Kidney (tissue), 14 donors: ENCODE measurements around the gene SPAAR. TPM values are rescaled to one million over a fixed set of nuclear protein-coding genes. Genes with fewer than 3 reads are reported as not detected.

Experiments used
- DNase-seq, 5 donors: peaks; one replicate each; pipeline ENCODE4 v3.0.0-alpha.2; 2013 to 2020
- FAIRE-seq: peaks from 2 replicates; lab custom pipeline; 2012; peaks lifted over from hg19 to GRCh38; lab: Jason Lieb, UNC
- H3K27ac ChIP-seq, 2 donors: one replicate each; pipeline ENCODE4 v1.7.0; 2013; ENCODE audit warnings: low read depth in 2 of 2, low read length in 2 of 2, inconsistent platforms in 1 of 2
- H3K27me3 ChIP-seq: one replicate; pipeline ENCODE4 v1.7.1; 2013; ENCODE audit warnings: low read length, inconsistent platforms; ENCODE audit not compliant: control insufficient read depth, insufficient read depth
- H3K36me3 ChIP-seq, 3 donors: one replicate each; pipeline versions ENCODE4 v1.7.0 to v1.7.1; 2013; ENCODE audit warnings: low read length in 3 of 3, control low read depth in 1 of 3, inconsistent platforms in 1 of 3; ENCODE audit not compliant: insufficient read depth in 3 of 3, control insufficient read depth in 2 of 3
- H3K4me1 ChIP-seq, 3 donors: one replicate each; pipeline versions ENCODE4 v1.7.0 to v1.7.1; 2013; ENCODE audit warnings: low read length in 3 of 3, inconsistent platforms in 1 of 3, low read depth in 1 of 3; ENCODE audit not compliant: control insufficient read depth in 2 of 3, insufficient read depth in 2 of 3
- H3K4me3 ChIP-seq, 3 donors: one replicate each; pipeline versions ENCODE4 v1.7.0 to v1.8.1; 2013; ENCODE audit warnings: low read length in 3 of 3, control low read depth in 1 of 3, inconsistent platforms in 1 of 3
- H3K9ac ChIP-seq, 3 donors: one replicate each; pipeline versions ENCODE4 v1.7.0 to v1.7.1; 2013; ENCODE audit warnings: low read length in 3 of 3, control low read depth in 1 of 3, inconsistent platforms in 1 of 3
- H3K9me3 ChIP-seq, 3 donors: one replicate each; pipeline versions ENCODE4 v1.7.0 to v1.7.1; 2013; ENCODE audit warnings: low read length in 3 of 3, control low read depth in 1 of 3, inconsistent platforms in 1 of 3; ENCODE audit not compliant: control insufficient read depth in 2 of 3, insufficient read depth in 1 of 3
- CTCF ChIP-seq: IDR thresholded peaks from 3 replicates; pipeline ENCODE4 v1.5.1; 2012; ENCODE audit warnings: mild to moderate bottlenecking, moderate library complexity, borderline replicate concordance; ENCODE audit not compliant: insufficient read depth; ENCODE audit errors: extremely low read depth
- intact Hi-C: fragments of 100-400 bp; cut with DNase I; formaldehyde crosslinking; loops from one replicate; pipeline ENCODE4 v1.11.1; 2022
- polyA plus RNA-seq: library from polyadenylated mRNA; stranded (reverse); fragments of 350-450 nt; fragmentation: Illumina TruSeq; extraction: RNeasy Lipid Tissue Mini Kit (QIAGEN cat#74804); gene quantifications from one replicate; pipeline ENCODE4 v1.2.3, GENCODE V29; 2014; ENCODE audit warnings: low read depth, low replicate concordance; ENCODE audit not compliant: insufficient read depth
- total RNA-seq: library from RNA; stranded (reverse); fragmentation: NEBNext Ultra II Directional; extraction: Animal tissue kit (Norgen Biotek cat#: 25700); gene quantifications from one replicate; pipeline ENCODE4 v1.2.1, GENCODE V29; 2021
- donor health status: control.
- donor health status: control.
- donor health status: control.
- donor health status: control.
- donor health status: control.
- donor health status: DM: yes; HTN: yes; CAD: no.
- donor health status: Normal renal cell carcinoma (clear cell type).

The SPAAR gene
- total and polyA plus RNA-seq, 2 donors from 2014 or later: 3.2 to 5.3 TPM

GRCh38 chr9:35942286-35942685 lies 33.0 kb downstream of the SPAAR start:
- Histone ChIP-seq H3K4me3 (no peak overlapping the region), H3K4me1 (peaks cover 0 to 6% (median 0%) of the 10 kb centered on the region in 3 donors), H3K9ac (no peak overlapping the region), H3K9me3 (no peaks in the 10 kb centered on the region), H3K27me3 (no peaks in the 10 kb centered on the region), H3K36me3 (no peaks in the 10 kb centered on the region), H3K27ac (no peak overlapping the region)
- DNase-seq (no peak), FAIRE-seq (no peak)
- no peak for TF ChIP-seq CTCF
- intact Hi-C loops: no loop called here

- intact Hi-C loops: no loop called here
Measured at GRCh38 chr9:35944173-35944572, 34.9 kb downstream of the SPAAR start.

GRCh38 chr9:35944841-35945240 lies 35.6 kb downstream of the SPAAR start:
- H3K4me1 ChIP-seq: peaks cover 0 to 6% (median 4%) of the 10 kb centered on the region in 3 donors
- no peak overlapping the region for H3K4me3 ChIP-seq
- H3K36me3 ChIP-seq: no peaks in the 10 kb centered on the region
- no peak overlapping the region for H3K27ac ChIP-seq
- no peak overlapping the region for H3K9ac ChIP-seq
- intact Hi-C loops: no loop called here
- no peak for TF ChIP-seq CTCF
- DNase-seq (no peak), FAIRE-seq (no peak)
- no peaks in the 10 kb centered on the region for H3K27me3 ChIP-seq
- no peaks in the 10 kb centered on the region for H3K9me3 ChIP-seq

More at GRCh38 chr9:35944173-35944572, 34.9 kb downstream of the SPAAR start:
- H3K4me1 ChIP-seq: peaks cover 0 to 6% (median 0%) of the 10 kb centered on the region in 3 donors
- no peaks in the 10 kb centered on the region for H3K36me3 ChIP-seq
- no peak for FAIRE-seq
- TF ChIP-seq CTCF: no peak
- no peaks in the 10 kb centered on the region for H3K9me3 ChIP-seq
- no peak overlapping the region for H3K27ac ChIP-seq
- no peak for DNase-seq
- no peaks in the 10 kb centered on the region for H3K27me3 ChIP-seq
- H3K9ac ChIP-seq: no peak overlapping the region
- H3K4me3 ChIP-seq: no peak overlapping the region
